Esophagus (tissue), 2 donors: ENCODE data around the gene ZNF365. TPM values are rescaled to one million over a fixed set of nuclear protein-coding genes. Genes with fewer than 3 reads are reported as not detected.
"Not testable (repeated sequence)": the region's sequence is repeated elsewhere in the genome, so short reads cannot be mapped to it uniquely, and the experiment has no call there.

Source experiments
- H3K27ac ChIP-seq, 2 donors: one replicate each; pipeline ENCODE4 v1.5.1; 2013; ENCODE audit warnings: low read depth in 2 of 2, mild to moderate bottlenecking in 2 of 2, inconsistent platforms in 1 of 2, low read length in 1 of 2, moderate library complexity in 1 of 2
- H3K27me3 ChIP-seq, 2 donors: one replicate each; pipeline ENCODE4 v1.6.1; 2013; ENCODE audit warnings: low read length in 2 of 2, control low read depth in 1 of 2, mild to moderate bottlenecking in 1 of 2; ENCODE audit not compliant: insufficient read depth in 2 of 2, control insufficient read depth in 1 of 2
- H3K36me3 ChIP-seq, 2 donors: one replicate each; pipeline ENCODE4 v1.6.1; 2013; ENCODE audit warnings: low read length in 1 of 2; ENCODE audit not compliant: control insufficient read depth in 2 of 2, insufficient read depth in 2 of 2
- H3K4me1 ChIP-seq, 2 donors: one replicate each; pipeline ENCODE4 v1.6.1; 2013; ENCODE audit warnings: low read length in 1 of 2; ENCODE audit not compliant: control insufficient read depth in 2 of 2, insufficient read depth in 2 of 2
- H3K4me3 ChIP-seq, 2 donors: one replicate each; pipeline ENCODE4 v1.5.1; 2013; ENCODE audit warnings: low read length in 2 of 2, mild to moderate bottlenecking in 2 of 2, low read depth in 1 of 2, moderate library complexity in 1 of 2
- H3K9me3 ChIP-seq, 2 donors: one replicate each; pipeline ENCODE4 v1.6.1; 2013; ENCODE audit warnings: mild to moderate bottlenecking in 2 of 2, low read depth in 1 of 2, low read length in 1 of 2, moderate library complexity in 1 of 2; ENCODE audit not compliant: control insufficient read depth in 2 of 2, insufficient read depth in 1 of 2
- whole genome bisulfite sequencing, 2 donors: extraction: QIAGEN DNeasy Blood & Tissue Kit; methylation state at CpG; one replicate each; pipeline ENCODE4 v1.1.7; 2013; 5-methylcytosine and 5-hydroxymethylcytosine counted together
- polyA plus RNA-seq, 2 donors: library from polyadenylated mRNA; stranded (reverse); fragments of 200-250 nt; gene quantifications; one replicate each; pipeline ENCODE4 v1.2.3, GENCODE V29; 2013
- donor health status: healthy with polysubstance abuse.
- donor health status: Bipolar disorder and iron deficiency.

ZNF365 gene
- polyA plus RNA-seq, 2 donors: 4.4 to 14.0 TPM

GRCh38 chr10:62341419-62341818, 32.8 kb upstream of the ZNF365 start:
- no peaks in the 10 kb centered on the region for H3K36me3 ChIP-seq
- H3K27ac ChIP-seq: no peak overlapping the region
- H3K27me3 ChIP-seq: no peaks in the 10 kb centered on the region
- no peak overlapping the region for H3K4me3 ChIP-seq
- no peaks in the 10 kb centered on the region for H3K4me1 ChIP-seq
- peaks cover 0 to 3% of the 10 kb centered on the region in 2 donors for H3K9me3 ChIP-seq

GRCh38 chr10:62343000-62343399, 31.2 kb upstream of the ZNF365 start:
- Histone ChIP-seq H3K9me3 (peaks cover 0 to 3% of the 10 kb centered on the region in 2 donors), H3K27ac (no peak overlapping the region), H3K4me3 (no peak overlapping the region), H3K27me3 (no peaks in the 10 kb centered on the region), H3K4me1 (no peaks in the 10 kb centered on the region), H3K36me3 (no peaks in the 10 kb centered on the region)
- 94 to 96% methylated on average over 1 of the region's 1 CpG for WGBS, 2 donors

GRCh38 chr10:62348029-62348428, 26.1 kb upstream of the ZNF365 start:
- peaks cover 3% of the 10 kb centered on the region in 2 donors for H3K9me3 ChIP-seq
- no peaks in the 10 kb centered on the region for H3K4me1 ChIP-seq
- H3K27ac ChIP-seq: no peak overlapping the region
- H3K27me3 ChIP-seq: no peaks in the 10 kb centered on the region
- no peaks in the 10 kb centered on the region for H3K36me3 ChIP-seq
- no peak overlapping the region for H3K4me3 ChIP-seq

GRCh38 chr10:62352356-62352970, 21.7 kb upstream of the ZNF365 start:
- Histone ChIP-seq H3K36me3 (no peaks in the 10 kb centered on the region), H3K4me3 (no peak overlapping the region), H3K4me1 (no peaks in the 10 kb centered on the region), H3K27me3 (no peaks in the 10 kb centered on the region), H3K9me3 (peaks cover 0 to 6% of the 10 kb centered on the region in 2 donors), H3K27ac (no peak overlapping the region)

GRCh38 chr10:62354916-62355315, 19.3 kb upstream of the ZNF365 start:
- H3K4me3 ChIP-seq: no peak overlapping the region
- H3K4me1 ChIP-seq: no peaks in the 10 kb centered on the region
- WGBS, 2 donors: 71 to 76% methylated on average over 2 of the region's 2 CpGs
- no peak overlapping the region for H3K27ac ChIP-seq
- H3K9me3 ChIP-seq: peaks cover 2 to 6% of the 10 kb centered on the region in 2 donors
- no peaks in the 10 kb centered on the region for H3K27me3 ChIP-seq
- H3K36me3 ChIP-seq: no peaks in the 10 kb centered on the region

- no peak overlapping the region for H3K27ac ChIP-seq
- H3K9me3 ChIP-seq: peaks cover 2 to 5% of the 10 kb centered on the region in 2 donors
- no peaks in the 10 kb centered on the region for H3K36me3 ChIP-seq
- H3K4me1 ChIP-seq: no peaks in the 10 kb centered on the region
- H3K4me3 ChIP-seq: no peak overlapping the region
- WGBS, 2 donors: 92 to 94% methylated on average over 2 of the region's 2 CpGs
- H3K27me3 ChIP-seq: no peaks in the 10 kb centered on the region
Measured at GRCh38 chr10:62356447-62356846, 17.7 kb upstream of the ZNF365 start.

GRCh38 chr10:62358151-62358550, 16.0 kb upstream of the ZNF365 start:
- not testable (repeated sequence) for H3K27ac ChIP-seq, H3K4me1 ChIP-seq, H3K27me3 ChIP-seq, H3K4me3 ChIP-seq, H3K9me3 ChIP-seq, H3K36me3 ChIP-seq
- 60 to 61% methylated on average over 2 of the region's 2 CpGs for WGBS, 2 donors

- Histone ChIP-seq H3K4me3 (peak overlapping the region; percentile 35 to 38), H3K9me3 (no peaks in the 10 kb centered on the region), H3K4me1 (peaks cover 0 to 4% of the 10 kb centered on the region in 2 donors), H3K36me3 (no peaks in the 10 kb centered on the region), H3K27ac (no peak overlapping the region), H3K27me3 (no peaks in the 10 kb centered on the region)
- WGBS, 2 donors: 25 to 28% methylated on average over 8 of the region's 8 CpGs
Measured at GRCh38 chr10:62373639-62373994, 552 bp upstream of the ZNF365 start.

GRCh38 chr10:62374862-62375710, 917 bp downstream of the ZNF365 start:
- H3K4me1 ChIP-seq: peaks cover 0 to 4% of the 10 kb centered on the region in 2 donors
- 63 to 72% methylated on average over 12 of the region's 12 CpGs for WGBS, 2 donors
- H3K9me3 ChIP-seq: no peaks in the 10 kb centered on the region
- peak overlapping the region in 1 of 2 donors; percentile 35 for H3K4me3 ChIP-seq
- H3K27me3 ChIP-seq: no peaks in the 10 kb centered on the region
- H3K27ac ChIP-seq: no peak overlapping the region
- H3K36me3 ChIP-seq: no peaks in the 10 kb centered on the region
